Esophagus mucosa (tissue), 1 donor: ENCODE data around the gene PIM1. TPM values are rescaled to one million over a fixed set of nuclear protein-coding genes. Genes with fewer than 3 reads are reported as not detected.

Source experiments
- total RNA-seq: library from RNA; stranded (reverse); gene quantifications from one replicate; pipeline ENCODE4 v1.2.4, GENCODE V29; 2023
- donor health status: DM: yes; HTN: yes; CAD: no.

Gene PIM1
- total RNA-seq, 1 donor from 2014 or later = 194 TPM

Other genes starting within 250 kb of the PIM1 start
- 0.20 TPM for gene PI16, start 215.4 kb upstream of the PIM1 start, total RNA-seq
- 88.0 TPM for gene MTCH1, start 184.0 kb upstream of the PIM1 start, total RNA-seq
- 9.8 TPM for gene FGD2, start 164.5 kb upstream of the PIM1 start, total RNA-seq
- gene TBC1D22B, start 87.6 kb downstream of the PIM1 start, total RNA-seq = 10.0 TPM
- 0.84 TPM for gene TMEM217, start 88.0 kb downstream of the PIM1 start, total RNA-seq
- 19.0 TPM for gene RNF8, start 183.8 kb downstream of the PIM1 start, total RNA-seq